Central memory CD4-positive, alpha-beta T cell (primary cell): ENCODE results near the gene SSBP1.

ENCODE experiments used
- DNase-seq: peaks from one replicate; pipeline ENCODE4 v3.0.0; 2022

SSBP1 gene

GRCh38 chr7:141785706-141786552 lies 47.8 kb downstream of the SSBP1 start:
- DNase-seq, result peak; percentile 24

GRCh38 chr7:141788296-141788695 lies 50.1 kb downstream of the SSBP1 start:
- DNase-seq, result no peak

GRCh38 chr7:141789917-141790316 lies 51.8 kb downstream of the SSBP1 start, which contains the start of gene TAS2R5:
TSS of gene TAS2R5 (plus strand) at chr7:141790217. CDS start at chr7:141790362, 145 bp downstream.
- no peak for DNase-seq

- no peak for DNase-seq
Measured at GRCh38 chr7:141792526-141792925, 54.4 kb downstream of the SSBP1 start.
